Neural cell (in vitro differentiated cells): Measurements from ENCODE around the gene ARPC5.

Experiments used
- CTCF ChIP-seq: fragments of 450-650 bp; IDR thresholded peaks from 2 replicates; pipeline ENCODE4 v1.5.1; 2014; ENCODE audit warnings: antibody characterized with exemption, mild to moderate bottlenecking, moderate library complexity; ENCODE audit not compliant: poor library complexity, severe bottlenecking
- EP300 ChIP-seq: fragments of 450-650 bp; conservative IDR thresholded peaks from 2 replicates; pipeline ENCODE4 v1.6.1; 2014; ENCODE audit warnings: antibody characterized with exemption, mild to moderate bottlenecking, moderate library complexity; ENCODE audit not compliant: poor library complexity, severe bottlenecking
- EZH2 ChIP-seq: fragments of 200-600, 300-800 bp; shearing (Covaris generic), sonication (generic); IDR thresholded peaks from 2 replicates; pipeline ENCODE4 v1.6.1; 2014; ENCODE audit warnings: antibody characterized with exemption, low read length, borderline replicate concordance, mild to moderate bottlenecking; ENCODE audit not compliant: insufficient read depth, poor library complexity, severe bottlenecking
- POLR2AphosphoS5 ChIP-seq: IDR thresholded peaks from 2 replicates; pipeline ENCODE4 v1.6.1; 2012
- TF ChIP-seq, protein P1 (sequence below): IDR thresholded peaks from 2 replicates; pipeline ENCODE4 v1.6.1; 2012; ENCODE audit warnings: borderline replicate concordance

GRCh38 chr1:183635099-183635605 lies 431 bp downstream of the ARPC5 start:
- TF ChIP-seq EZH2 (no peak), CTCF (no peak), EP300 (no peak), POLR2AphosphoS5 (no peak)
- TF ChIP-seq, protein P1, sequence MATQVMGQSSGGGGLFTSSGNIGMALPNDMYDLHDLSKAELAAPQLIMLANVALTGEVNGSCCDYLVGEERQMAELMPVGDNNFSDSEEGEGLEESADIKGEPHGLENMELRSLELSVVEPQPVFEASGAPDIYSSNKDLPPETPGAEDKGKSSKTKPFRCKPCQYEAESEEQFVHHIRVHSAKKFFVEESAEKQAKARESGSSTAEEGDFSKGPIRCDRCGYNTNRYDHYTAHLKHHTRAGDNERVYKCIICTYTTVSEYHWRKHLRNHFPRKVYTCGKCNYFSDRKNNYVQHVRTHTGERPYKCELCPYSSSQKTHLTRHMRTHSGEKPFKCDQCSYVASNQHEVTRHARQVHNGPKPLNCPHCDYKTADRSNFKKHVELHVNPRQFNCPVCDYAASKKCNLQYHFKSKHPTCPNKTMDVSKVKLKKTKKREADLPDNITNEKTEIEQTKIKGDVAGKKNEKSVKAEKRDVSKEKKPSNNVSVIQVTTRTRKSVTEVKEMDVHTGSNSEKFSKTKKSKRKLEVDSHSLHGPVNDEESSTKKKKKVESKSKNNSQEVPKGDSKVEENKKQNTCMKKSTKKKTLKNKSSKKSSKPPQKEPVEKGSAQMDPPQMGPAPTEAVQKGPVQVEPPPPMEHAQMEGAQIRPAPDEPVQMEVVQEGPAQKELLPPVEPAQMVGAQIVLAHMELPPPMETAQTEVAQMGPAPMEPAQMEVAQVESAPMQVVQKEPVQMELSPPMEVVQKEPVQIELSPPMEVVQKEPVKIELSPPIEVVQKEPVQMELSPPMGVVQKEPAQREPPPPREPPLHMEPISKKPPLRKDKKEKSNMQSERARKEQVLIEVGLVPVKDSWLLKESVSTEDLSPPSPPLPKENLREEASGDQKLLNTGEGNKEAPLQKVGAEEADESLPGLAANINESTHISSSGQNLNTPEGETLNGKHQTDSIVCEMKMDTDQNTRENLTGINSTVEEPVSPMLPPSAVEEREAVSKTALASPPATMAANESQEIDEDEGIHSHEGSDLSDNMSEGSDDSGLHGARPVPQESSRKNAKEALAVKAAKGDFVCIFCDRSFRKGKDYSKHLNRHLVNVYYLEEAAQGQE, result no peak
